Thoracic aorta (tissue), 2 donors: ENCODE results near the gene CBLB. TPM values are rescaled to one million over a fixed set of nuclear protein-coding genes. Genes with fewer than 3 reads are reported as not detected.

Experiments used
- ATAC-seq: fragments of 150-250 bp; one replicate; pipeline ENCODE4 v1.8.0; 2017; ENCODE audit warnings: low read depth; ENCODE audit not compliant: insufficient number of reproducible peaks, low FRiP score
- DNase-seq: peaks from one replicate; pipeline ENCODE4 v3.0.0-alpha.2; 2020; ENCODE audit warnings: low spot score
- H3K27ac ChIP-seq, 2 donors: fragments of 200-600 bp; sonication (generic); 1 replicate in 1 of 2; 2 replicates in 1 of 2; pipeline ENCODE4 v1.5.1; 2016; ENCODE audit warnings: mild to moderate bottlenecking in 2 of 2, moderate library complexity in 2 of 2
- H3K27me3 ChIP-seq: fragments of 200-600 bp; sonication (generic); replicated peaks from 2 replicates; pipeline ENCODE4 v1.6.0; 2016; ENCODE audit warnings: mild to moderate bottlenecking; ENCODE audit not compliant: insufficient read depth
- H3K36me3 ChIP-seq: fragments of 200-600 bp; sonication (generic); one replicate; pipeline ENCODE4 v1.5.1; 2016
- H3K4me1 ChIP-seq, 2 donors: fragments of 200-600 bp; sonication (generic); 1 replicate in 1 of 2; 2 replicates in 1 of 2; pipeline versions ENCODE4 v1.5.1 to v1.6.0; 2016; ENCODE audit warnings: low read depth in 2 of 2, mild to moderate bottlenecking in 1 of 2; ENCODE audit not compliant: control insufficient read depth in 1 of 2
- H3K4me3 ChIP-seq: fragments of 200-600 bp; sonication (generic); 2 replicates; pipeline ENCODE4 v1.5.1; 2016; ENCODE audit warnings: mild to moderate bottlenecking
- H3K9me3 ChIP-seq: fragments of 200-600 bp; sonication (generic); 2 replicates; pipeline ENCODE4 v1.5.1; 2016
- total RNA-seq, 2 donors: library from RNA; depleted of rRNA; stranded (reverse); fragments of >200 nt; gene quantifications; one replicate each; pipeline versions ENCODE4 v1.1.0 to v1.2.3, GENCODE V29; 2016
- TF ChIP-seq, protein P1 (sequence below): fragments of 200-600 bp; sonication (generic); IDR thresholded peaks from one replicate; pipeline ENCODE4 v1.5.1; 2019; ENCODE audit warnings: antibody characterized with exemption

The CBLB gene
- total RNA-seq, 2 donors from 2014 or later: 51.0 to 145 TPM

- DNase-seq (no peak), ATAC-seq (no peak)
- H3K27me3 ChIP-seq: no peaks in the 10 kb centered on the region
- TF ChIP-seq, protein P1, sequence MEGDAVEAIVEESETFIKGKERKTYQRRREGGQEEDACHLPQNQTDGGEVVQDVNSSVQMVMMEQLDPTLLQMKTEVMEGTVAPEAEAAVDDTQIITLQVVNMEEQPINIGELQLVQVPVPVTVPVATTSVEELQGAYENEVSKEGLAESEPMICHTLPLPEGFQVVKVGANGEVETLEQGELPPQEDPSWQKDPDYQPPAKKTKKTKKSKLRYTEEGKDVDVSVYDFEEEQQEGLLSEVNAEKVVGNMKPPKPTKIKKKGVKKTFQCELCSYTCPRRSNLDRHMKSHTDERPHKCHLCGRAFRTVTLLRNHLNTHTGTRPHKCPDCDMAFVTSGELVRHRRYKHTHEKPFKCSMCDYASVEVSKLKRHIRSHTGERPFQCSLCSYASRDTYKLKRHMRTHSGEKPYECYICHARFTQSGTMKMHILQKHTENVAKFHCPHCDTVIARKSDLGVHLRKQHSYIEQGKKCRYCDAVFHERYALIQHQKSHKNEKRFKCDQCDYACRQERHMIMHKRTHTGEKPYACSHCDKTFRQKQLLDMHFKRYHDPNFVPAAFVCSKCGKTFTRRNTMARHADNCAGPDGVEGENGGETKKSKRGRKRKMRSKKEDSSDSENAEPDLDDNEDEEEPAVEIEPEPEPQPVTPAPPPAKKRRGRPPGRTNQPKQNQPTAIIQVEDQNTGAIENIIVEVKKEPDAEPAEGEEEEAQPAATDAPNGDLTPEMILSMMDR: no peak
- no peaks in the 10 kb centered on the region for H3K36me3 ChIP-seq
- no peak overlapping the region for H3K27ac ChIP-seq
- H3K9me3 ChIP-seq: no peaks in the 10 kb centered on the region
- peaks cover 0 to 8% of the 10 kb centered on the region in 2 donors for H3K4me1 ChIP-seq
- no peak overlapping the region for H3K4me3 ChIP-seq
Measured at GRCh38 chr3:105771392-105771791, 97.4 kb downstream of the CBLB start.

GRCh38 chr3:105770410-105770809 lies 98.4 kb downstream of the CBLB start:
- H3K9me3 ChIP-seq: no peaks in the 10 kb centered on the region
- DNase-seq: no peak
- H3K36me3 ChIP-seq: no peaks in the 10 kb centered on the region
- no peaks in the 10 kb centered on the region for H3K27me3 ChIP-seq
- H3K4me3 ChIP-seq: no peak overlapping the region
- no peak for ATAC-seq
- TF ChIP-seq, protein P1: no peak
- no peak overlapping the region for H3K27ac ChIP-seq
- peaks cover 0 to 8% of the 10 kb centered on the region in 2 donors for H3K4me1 ChIP-seq

- no peaks in the 10 kb centered on the region for H3K9me3 ChIP-seq
- H3K4me3 ChIP-seq: no peak overlapping the region
- H3K4me1 ChIP-seq: no peaks in the 10 kb centered on the region
- DNase-seq (no peak), ATAC-seq (no peak)
- H3K27ac ChIP-seq: no peak overlapping the region
- H3K36me3 ChIP-seq: no peaks in the 10 kb centered on the region
- TF ChIP-seq, protein P1: no peak
- no peaks in the 10 kb centered on the region for H3K27me3 ChIP-seq
Measured at GRCh38 chr3:105767776-105768175, 101.0 kb downstream of the CBLB start.

GRCh38 chr3:105767216-105767615 lies 101.6 kb downstream of the CBLB start:
- Histone ChIP-seq H3K27ac (no peak overlapping the region), H3K36me3 (no peaks in the 10 kb centered on the region), H3K4me1 (no peaks in the 10 kb centered on the region), H3K9me3 (no peaks in the 10 kb centered on the region), H3K4me3 (no peak overlapping the region), H3K27me3 (no peaks in the 10 kb centered on the region)
- DNase-seq (no peak), ATAC-seq (no peak)
- TF ChIP-seq, protein P1: no peak

DNA sequence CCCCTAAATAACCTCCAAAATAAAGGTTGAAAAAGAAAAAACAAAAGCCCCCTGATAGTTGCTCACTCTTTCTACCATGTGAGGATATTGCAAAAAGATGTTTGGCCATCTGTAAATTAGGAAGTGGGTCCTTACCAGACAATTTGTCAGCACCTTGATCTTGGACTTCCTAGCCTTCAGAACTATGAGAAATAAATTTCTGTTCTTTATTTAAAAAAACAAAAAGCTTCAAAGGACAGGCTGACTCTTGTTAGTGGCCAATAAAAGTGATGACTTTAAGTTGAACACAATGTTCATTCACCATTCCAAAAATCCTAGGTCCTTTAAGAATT lies 103.5 kb downstream of the CBLB start:
- H3K27me3 ChIP-seq: no peaks in the 10 kb centered on the region
- H3K9me3 ChIP-seq: no peaks in the 10 kb centered on the region
- ATAC-seq (no peak), DNase-seq (no peak)
- no peaks in the 10 kb centered on the region for H3K36me3 ChIP-seq
- TF ChIP-seq, protein P1: no peak
- H3K27ac ChIP-seq: no peak overlapping the region
- H3K4me3 ChIP-seq: no peak overlapping the region
- no peaks in the 10 kb centered on the region for H3K4me1 ChIP-seq
